ENCODE results near the gene PLAU.
"Not testable (repeated sequence)": the region's sequence is repeated elsewhere in the genome, so short reads cannot be mapped to it uniquely, and the experiment has no call there.

PLAU gene

GRCh38 chr10:73922864-73923133 lies 11.9 kb downstream of the PLAU start:
- no peak for DNase-seq

- no peak for DNase-seq
Observed at GRCh38 chr10:73923935-73924598, 13.1 kb downstream of the PLAU start.

- DNase-seq: no peak
Observed at GRCh38 chr10:73924935-73925334, 14.0 kb downstream of the PLAU start.

GRCh38 chr10:73925539-73925938 lies 14.6 kb downstream of the PLAU start:
- DNase-seq: no peak

- no peak for DNase-seq
Observed at GRCh38 chr10:73926152-73926764, 15.3 kb downstream of the PLAU start.

- DNase-seq: not testable (repeated sequence)
Observed at GRCh38 chr10:73930630-73931327, 19.8 kb downstream of the PLAU start.

- DNase-seq: peak; percentile 56
Observed at GRCh38 chr10:73931767-73932619, 21.1 kb downstream of the PLAU start.

- no peak for DNase-seq
Observed at GRCh38 chr10:73932620-73933112, 21.7 kb downstream of the PLAU start.

GRCh38 chr10:73934074-73934473 lies 23.1 kb downstream of the PLAU start:
- no peak for DNase-seq

- no peak for DNase-seq
Observed at GRCh38 chr10:73935895-73936294, 25.0 kb downstream of the PLAU start.

- no peak for DNase-seq
Observed at GRCh38 chr10:73937333-73938043, 26.6 kb downstream of the PLAU start.

- DNase-seq: peak; percentile 79
Observed at GRCh38 chr10:73940634-73941221, 29.8 kb downstream of the PLAU start.

GRCh38 chr10:73941300-73941699 lies 30.4 kb downstream of the PLAU start:
- no peak for DNase-seq

- no peak for DNase-seq
Observed at GRCh38 chr10:73944356-73945100, 33.6 kb downstream of the PLAU start.

GRCh38 chr10:73946253-73947145 lies 35.6 kb downstream of the PLAU start:
- DNase-seq: no peak

- DNase-seq: no peak
Observed at GRCh38 chr10:73948947-73949633, 38.2 kb downstream of the PLAU start.

GRCh38 chr10:73950155-73950948 lies 39.4 kb downstream of the PLAU start:
- DNase-seq: no peak

- no peak for DNase-seq
Observed at GRCh38 chr10:73953665-73954064, 42.7 kb downstream of the PLAU start.

- DNase-seq: no peak
Observed at GRCh38 chr10:73954737-73955136, 43.8 kb downstream of the PLAU start.
